T-helper 9 cell (primary cell): ENCODE measurements around the gene CTNNA2.

ENCODE experiments used
- DNase-seq: peaks from one replicate; pipeline ENCODE4 v3.0.0-alpha.2; 2020

CTNNA2 gene

DNA sequence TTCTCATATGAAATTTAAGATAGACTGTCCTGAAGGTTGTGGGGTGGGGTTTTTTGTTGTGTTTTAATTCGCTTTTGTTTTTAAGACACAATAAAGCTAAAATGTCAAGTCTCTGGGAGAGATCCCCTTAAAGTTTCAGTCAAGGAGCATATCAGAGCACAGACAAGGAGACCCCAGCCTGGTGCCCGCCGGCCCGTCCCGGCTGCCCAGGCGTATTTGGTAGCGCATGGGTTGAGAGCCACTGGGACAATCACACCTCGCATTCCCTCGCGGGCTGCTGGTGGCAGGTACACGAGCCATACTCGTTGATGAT lies 789.1 kb downstream of the CTNNA2 start:
- no peak for DNase-seq

- no peak for DNase-seq
Observed at GRCh38 chr2:80302314-80303005, 789.6 kb downstream of the CTNNA2 start.

- no peak for DNase-seq
Observed at GRCh38 chr2:80303006-80303908, 790.4 kb downstream of the CTNNA2 start.

GRCh38 chr2:80303909-80304837 lies 791.3 kb downstream of the CTNNA2 start, which contains the start of gene LRRTM1:
Gene LRRTM1 (minus strand): TSS chr2:80304752. CDS start chr2:80303819, 933 bp downstream.
- no peak for DNase-seq

DNA sequence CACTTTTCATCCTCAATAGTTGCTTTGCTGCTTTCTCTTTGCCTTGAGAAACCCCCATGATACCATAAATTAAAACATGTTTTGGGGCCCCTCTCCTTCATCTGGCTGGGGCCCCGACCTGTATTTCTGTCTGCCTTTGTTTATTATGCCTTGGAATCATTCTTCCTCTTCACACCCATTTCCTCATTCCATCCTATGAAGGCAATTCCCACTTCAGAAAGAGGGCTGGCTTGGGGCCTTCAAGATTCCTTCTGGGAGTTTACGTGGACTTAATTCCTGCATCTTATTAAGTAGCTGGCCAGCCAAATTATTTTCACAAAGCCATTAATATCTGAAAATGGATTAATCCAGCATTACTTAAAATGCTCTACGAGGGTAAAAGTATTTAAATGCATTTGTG lies 798.5 kb downstream of the CTNNA2 start:
- DNase-seq, result no peak

- no peak for DNase-seq
Observed at GRCh38 chr2:80312282-80312839, 799.5 kb downstream of the CTNNA2 start.

GRCh38 chr2:80322311-80322920 lies 809.6 kb downstream of the CTNNA2 start:
- DNase-seq, result no peak

DNA sequence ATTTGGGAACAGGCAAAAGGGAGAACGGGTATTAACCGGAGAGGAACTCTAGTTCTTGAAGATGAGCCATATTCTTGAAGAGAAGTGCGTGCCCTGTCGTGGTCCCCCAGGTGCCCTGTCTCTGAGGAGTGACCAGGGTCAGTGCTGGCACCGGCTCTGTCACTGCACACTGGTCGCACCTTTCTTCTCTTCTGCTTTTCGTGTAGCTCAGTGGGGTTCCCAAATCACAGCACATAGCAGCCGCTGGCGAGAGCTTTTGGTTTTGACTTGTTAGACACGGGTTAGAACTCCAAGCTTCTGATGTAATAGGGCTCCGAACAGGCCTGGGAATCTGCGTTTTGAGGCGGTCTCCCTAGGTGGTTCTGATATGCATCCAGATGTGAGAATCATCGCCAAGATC lies 810.1 kb downstream of the CTNNA2 start:
- DNase-seq, result no peak

DNA sequence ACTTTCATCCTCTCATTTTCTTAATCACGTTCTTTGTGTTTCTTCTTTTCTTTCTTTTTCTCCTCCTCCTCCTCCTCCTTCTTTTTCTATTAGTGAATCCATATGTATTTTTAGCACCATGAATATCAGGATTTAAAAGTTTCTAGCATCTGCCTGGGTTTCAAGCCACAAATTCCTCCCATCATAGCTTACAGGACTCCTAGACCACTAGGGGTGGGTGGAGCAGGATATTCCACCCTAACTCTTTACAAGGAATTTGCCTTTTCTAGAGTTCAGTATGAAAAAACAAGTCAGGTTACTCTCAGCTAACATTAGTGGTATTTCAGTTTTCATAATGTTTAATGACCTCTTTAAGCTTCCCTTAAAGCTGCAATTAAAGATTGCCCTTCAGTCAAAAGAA lies 810.8 kb downstream of the CTNNA2 start:
- DNase-seq, result no peak

GRCh38 chr2:80324525-80324924 lies 811.7 kb downstream of the CTNNA2 start:
- no peak for DNase-seq

- DNase-seq, result no peak
Observed at GRCh38 chr2:80326214-80326613, 813.4 kb downstream of the CTNNA2 start.

GRCh38 chr2:80326861-80327260 lies 814.0 kb downstream of the CTNNA2 start:
- no peak for DNase-seq

DNA sequence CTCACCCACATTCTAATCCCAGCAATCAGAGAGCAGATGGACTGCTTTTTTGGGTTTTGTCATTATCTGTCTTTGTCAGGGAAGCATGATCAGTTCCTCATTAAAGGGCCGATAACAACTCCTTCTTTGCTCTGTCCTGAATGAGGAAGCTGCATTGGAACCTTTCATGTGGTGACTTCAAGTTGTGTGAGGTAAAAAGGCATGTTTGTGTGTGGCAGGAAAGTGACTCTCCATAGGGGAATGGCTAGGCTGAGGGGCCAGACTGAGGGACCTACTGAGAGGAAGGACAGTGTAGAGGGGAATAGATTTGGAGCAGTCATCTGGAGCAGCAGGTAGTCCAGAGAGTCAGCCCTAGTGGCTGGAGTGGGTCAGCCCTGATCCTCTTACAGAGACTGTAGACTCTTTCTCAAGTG lies 815.3 kb downstream of the CTNNA2 start:
- no peak for DNase-seq

DNA sequence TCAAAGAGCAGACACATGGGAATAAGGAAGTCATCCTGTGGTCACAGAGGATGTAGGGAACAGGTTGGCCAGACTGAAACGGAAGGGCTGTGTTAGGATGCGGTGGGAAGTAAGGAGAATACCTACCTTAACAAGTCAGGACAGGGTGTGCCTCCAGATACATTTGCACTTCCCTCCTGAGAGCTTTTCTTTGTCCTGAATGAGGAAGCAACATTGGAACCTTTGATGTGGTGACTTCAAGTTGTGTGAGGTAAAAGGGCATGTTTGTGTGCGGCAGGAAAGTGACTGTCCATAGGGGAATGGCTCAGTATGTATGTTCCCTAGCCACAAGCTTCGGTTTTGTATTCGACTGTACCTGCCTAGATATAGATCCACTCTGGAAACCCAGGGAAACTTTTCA lies 816.6 kb downstream of the CTNNA2 start:
- DNase-seq, result no peak

GRCh38 chr2:80330527-80331450 lies 817.9 kb downstream of the CTNNA2 start:
- DNase-seq, result no peak

- no peak for DNase-seq
Observed at GRCh38 chr2:80333886-80334285, 821.0 kb downstream of the CTNNA2 start.

DNA sequence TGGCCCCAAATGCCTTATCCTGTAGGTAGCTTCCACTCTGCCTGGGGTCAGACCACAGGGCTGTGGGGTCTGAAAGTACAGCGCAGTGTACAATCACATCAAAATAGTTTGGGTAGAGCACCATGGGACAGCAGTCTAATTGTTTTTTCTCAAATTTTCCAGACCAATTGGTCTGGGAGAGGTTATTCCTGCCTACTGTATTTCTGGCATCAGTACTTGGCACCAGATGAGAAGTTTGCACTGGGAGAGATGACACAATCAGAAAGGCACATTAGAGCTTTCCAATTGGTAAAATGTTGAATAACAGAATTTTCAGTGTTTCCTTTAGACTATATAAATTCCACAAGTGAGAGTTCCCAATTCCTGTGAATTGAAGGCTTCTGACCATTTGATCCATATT lies 822.6 kb downstream of the CTNNA2 start:
- DNase-seq, result no peak

GRCh38 chr2:80338794-80339193 lies 825.9 kb downstream of the CTNNA2 start:
- DNase-seq, result no peak

DNA sequence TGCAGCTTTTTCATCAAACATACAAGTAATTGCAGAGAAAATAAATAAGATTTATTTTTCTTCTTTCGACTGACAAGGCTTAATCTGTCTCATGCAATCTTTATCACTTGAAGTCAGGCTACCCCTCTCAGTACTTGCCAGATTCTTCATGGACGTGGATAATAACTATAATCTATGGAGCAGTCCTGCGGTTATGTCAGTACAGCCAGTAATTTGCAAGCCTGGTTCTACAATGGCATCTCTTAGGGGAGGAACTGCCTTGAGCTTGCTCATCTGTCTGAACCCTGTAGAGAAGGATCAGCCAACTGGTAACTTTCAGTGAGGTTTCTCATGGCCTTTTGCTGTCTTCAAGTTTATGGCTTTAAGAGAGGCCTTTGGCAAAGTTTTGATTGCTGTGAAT lies 827.2 kb downstream of the CTNNA2 start:
- no peak for DNase-seq

GRCh38 chr2:80348078-80348477 lies 835.2 kb downstream of the CTNNA2 start:
- DNase-seq, result no peak

GRCh38 chr2:80348953-80349352 lies 836.1 kb downstream of the CTNNA2 start:
- no peak for DNase-seq
